Measurements from ENCODE around the gene NDUFB7. TPM values are rescaled to one million over a fixed set of nuclear protein-coding genes. Genes with fewer than 3 reads are reported as not detected.
"Not testable (repeated sequence)": the region's sequence is repeated elsewhere in the genome, so short reads cannot be mapped to it uniquely, and the experiment has no call there.

NDUFB7 gene
- total RNA-seq, 1 donor from 2014 or later: 158 TPM

- TF ChIP-seq, protein P1, sequence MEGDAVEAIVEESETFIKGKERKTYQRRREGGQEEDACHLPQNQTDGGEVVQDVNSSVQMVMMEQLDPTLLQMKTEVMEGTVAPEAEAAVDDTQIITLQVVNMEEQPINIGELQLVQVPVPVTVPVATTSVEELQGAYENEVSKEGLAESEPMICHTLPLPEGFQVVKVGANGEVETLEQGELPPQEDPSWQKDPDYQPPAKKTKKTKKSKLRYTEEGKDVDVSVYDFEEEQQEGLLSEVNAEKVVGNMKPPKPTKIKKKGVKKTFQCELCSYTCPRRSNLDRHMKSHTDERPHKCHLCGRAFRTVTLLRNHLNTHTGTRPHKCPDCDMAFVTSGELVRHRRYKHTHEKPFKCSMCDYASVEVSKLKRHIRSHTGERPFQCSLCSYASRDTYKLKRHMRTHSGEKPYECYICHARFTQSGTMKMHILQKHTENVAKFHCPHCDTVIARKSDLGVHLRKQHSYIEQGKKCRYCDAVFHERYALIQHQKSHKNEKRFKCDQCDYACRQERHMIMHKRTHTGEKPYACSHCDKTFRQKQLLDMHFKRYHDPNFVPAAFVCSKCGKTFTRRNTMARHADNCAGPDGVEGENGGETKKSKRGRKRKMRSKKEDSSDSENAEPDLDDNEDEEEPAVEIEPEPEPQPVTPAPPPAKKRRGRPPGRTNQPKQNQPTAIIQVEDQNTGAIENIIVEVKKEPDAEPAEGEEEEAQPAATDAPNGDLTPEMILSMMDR (IDR thresholded peaks at IDR 0.05): no peak
- Mint-ChIP-seq H3K36me3 (ENCODE audit: unreplicated experiment) (no peaks in the 10 kb centered on the region), H3K9me3 (ENCODE audit: unreplicated experiment) (peaks cover 9% of the 10 kb centered on the region), H3K27me3 (ENCODE audit: unreplicated experiment) (no peaks in the 10 kb centered on the region), H3K4me3 (ENCODE audit: unreplicated experiment) (no peak overlapping the region), H3K4me1 (ENCODE audit: unreplicated experiment) (no peaks in the 10 kb centered on the region), H3K27ac (ENCODE audit: unreplicated experiment) (no peak overlapping the region)
- no peak for DNase-seq (ENCODE audit: extremely low spot score, unreplicated experiment)
Measured at GRCh38 chr19:14612657-14613056, 40.8 kb upstream of the NDUFB7 start.

DNA sequence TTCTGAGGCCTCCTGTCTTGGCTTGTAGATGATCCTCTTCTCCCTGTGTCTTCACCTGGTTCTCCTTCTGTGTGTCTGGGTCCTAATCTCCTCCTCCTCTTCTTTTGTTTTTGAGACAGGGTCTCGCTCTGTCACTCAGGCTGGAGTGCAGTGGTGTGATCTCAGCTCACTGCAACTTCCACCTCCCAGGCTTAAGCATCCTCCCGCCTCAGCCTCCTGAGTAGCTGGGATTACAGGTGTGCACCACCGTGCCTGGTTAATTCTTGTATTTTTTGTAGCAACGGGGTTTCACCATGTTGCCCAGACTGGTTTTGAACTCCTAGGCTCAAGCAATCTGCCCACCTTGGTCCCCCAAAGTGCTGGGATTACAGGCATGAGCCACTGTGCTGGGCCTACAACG, 40.4 kb upstream of the NDUFB7 start:
- DNase-seq (ENCODE audit: extremely low spot score, unreplicated experiment); H3K4me3 Mint-ChIP-seq (ENCODE audit: unreplicated experiment); H3K36me3 Mint-ChIP-seq (ENCODE audit: unreplicated experiment); H3K27ac Mint-ChIP-seq (ENCODE audit: unreplicated experiment); H3K9me3 Mint-ChIP-seq (ENCODE audit: unreplicated experiment); H3K4me1 Mint-ChIP-seq (ENCODE audit: unreplicated experiment); H3K27me3 Mint-ChIP-seq (ENCODE audit: unreplicated experiment): not testable (repeated sequence)

GRCh38 chr19:14611051-14611450, 39.2 kb upstream of the NDUFB7 start:
- Mint-ChIP-seq H3K36me3 (ENCODE audit: unreplicated experiment) (no peaks in the 10 kb centered on the region), H3K9me3 (ENCODE audit: unreplicated experiment) (peaks cover 1% of the 10 kb centered on the region), H3K4me1 (ENCODE audit: unreplicated experiment) (no peaks in the 10 kb centered on the region), H3K4me3 (ENCODE audit: unreplicated experiment) (no peak overlapping the region), H3K27ac (ENCODE audit: unreplicated experiment) (no peak overlapping the region), H3K27me3 (ENCODE audit: unreplicated experiment) (no peaks in the 10 kb centered on the region)
- TF ChIP-seq, protein P1 (IDR thresholded peaks at IDR 0.05): no peak
- DNase-seq (ENCODE audit: extremely low spot score, unreplicated experiment): no peak

GRCh38 chr19:14606627-14607026, 34.8 kb upstream of the NDUFB7 start:
- no peaks in the 10 kb centered on the region for H3K27me3 Mint-ChIP-seq (ENCODE audit: unreplicated experiment)
- H3K4me3 Mint-ChIP-seq (ENCODE audit: unreplicated experiment): no peak overlapping the region
- TF ChIP-seq, protein P1 (IDR thresholded peaks at IDR 0.05): no peak
- no peaks in the 10 kb centered on the region for H3K4me1 Mint-ChIP-seq (ENCODE audit: unreplicated experiment)
- no peaks in the 10 kb centered on the region for H3K36me3 Mint-ChIP-seq (ENCODE audit: unreplicated experiment)
- DNase-seq (ENCODE audit: extremely low spot score, unreplicated experiment): no peak
- H3K27ac Mint-ChIP-seq (ENCODE audit: unreplicated experiment): no peak overlapping the region
- H3K9me3 Mint-ChIP-seq (ENCODE audit: unreplicated experiment): no peaks in the 10 kb centered on the region

DNA sequence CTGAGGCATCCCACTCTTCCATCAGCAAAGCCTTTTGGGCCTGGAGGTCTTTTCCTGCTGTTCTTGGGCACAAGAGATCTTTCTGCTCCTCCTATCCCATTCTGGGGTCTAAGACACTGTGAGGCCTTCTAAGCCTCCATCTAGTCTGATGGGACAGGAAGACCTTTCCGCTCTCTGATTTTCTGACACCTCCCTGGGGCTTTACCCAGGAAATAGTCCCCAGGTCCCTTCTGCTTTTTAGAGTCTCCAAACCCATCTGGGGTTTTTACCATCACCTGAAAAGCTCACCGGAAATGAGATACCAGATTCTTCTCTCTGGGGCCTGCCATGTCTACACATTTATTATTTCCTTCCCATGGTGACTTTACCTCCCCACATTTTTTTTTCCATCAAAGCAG, 32.1 kb upstream of the NDUFB7 start:
- Mint-ChIP-seq H3K4me3 (ENCODE audit: unreplicated experiment) (no peak overlapping the region), H3K27ac (ENCODE audit: unreplicated experiment) (no peak overlapping the region), H3K36me3 (ENCODE audit: unreplicated experiment) (no peaks in the 10 kb centered on the region), H3K4me1 (ENCODE audit: unreplicated experiment) (no peaks in the 10 kb centered on the region), H3K9me3 (ENCODE audit: unreplicated experiment) (no peaks in the 10 kb centered on the region), H3K27me3 (ENCODE audit: unreplicated experiment) (no peaks in the 10 kb centered on the region)
- DNase-seq (ENCODE audit: extremely low spot score, unreplicated experiment): no peak
- TF ChIP-seq, protein P1 (IDR thresholded peaks at IDR 0.05): no peak

- no peak for DNase-seq (ENCODE audit: extremely low spot score, unreplicated experiment)
- Mint-ChIP-seq H3K36me3 (ENCODE audit: unreplicated experiment) (no peaks in the 10 kb centered on the region), H3K9me3 (ENCODE audit: unreplicated experiment) (peaks cover 10% of the 10 kb centered on the region), H3K4me3 (ENCODE audit: unreplicated experiment) (no peak overlapping the region), H3K4me1 (ENCODE audit: unreplicated experiment) (no peaks in the 10 kb centered on the region), H3K27ac (ENCODE audit: unreplicated experiment) (no peak overlapping the region), H3K27me3 (ENCODE audit: unreplicated experiment) (no peaks in the 10 kb centered on the region)
- TF ChIP-seq, protein P1 (IDR thresholded peaks at IDR 0.05): no peak
Measured at GRCh38 chr19:14599548-14600147, 27.8 kb upstream of the NDUFB7 start.

Data from osteocyte (in vitro differentiated cells).